ENCODE data around the gene ZSWIM4.
"Not testable (repeated sequence)": the region's sequence is repeated elsewhere in the genome, so short reads cannot be mapped to it uniquely, and the experiment has no call there.

Gene ZSWIM4

DNA sequence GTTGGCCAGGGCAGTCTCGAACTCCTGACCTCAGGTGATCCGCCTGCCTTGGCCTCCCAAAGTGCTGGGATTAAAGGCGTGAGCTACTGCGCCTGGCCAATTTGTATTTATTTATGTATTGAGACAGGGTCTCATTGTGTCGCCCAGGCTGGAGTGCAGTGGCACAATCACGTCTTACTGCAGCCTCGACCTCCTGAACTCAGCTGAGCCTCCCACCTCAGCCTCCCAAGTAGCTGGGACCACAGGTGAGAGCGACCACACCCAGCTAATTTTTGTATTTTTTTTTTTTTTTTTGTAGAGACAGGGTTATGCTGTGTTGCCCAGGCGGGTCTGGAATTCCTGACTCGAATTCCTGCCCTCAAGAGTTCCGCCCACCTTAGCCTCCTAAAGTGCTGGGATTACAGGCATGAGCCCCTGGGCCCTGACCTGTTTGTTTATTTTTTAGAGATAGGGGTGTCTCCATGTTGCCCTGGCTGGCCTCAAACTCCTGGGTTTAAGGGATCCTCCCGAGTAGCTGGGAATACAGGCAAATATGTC is 57.0 kb downstream of the ZSWIM4 start:
- DNase-seq, result not testable (repeated sequence)

DNA sequence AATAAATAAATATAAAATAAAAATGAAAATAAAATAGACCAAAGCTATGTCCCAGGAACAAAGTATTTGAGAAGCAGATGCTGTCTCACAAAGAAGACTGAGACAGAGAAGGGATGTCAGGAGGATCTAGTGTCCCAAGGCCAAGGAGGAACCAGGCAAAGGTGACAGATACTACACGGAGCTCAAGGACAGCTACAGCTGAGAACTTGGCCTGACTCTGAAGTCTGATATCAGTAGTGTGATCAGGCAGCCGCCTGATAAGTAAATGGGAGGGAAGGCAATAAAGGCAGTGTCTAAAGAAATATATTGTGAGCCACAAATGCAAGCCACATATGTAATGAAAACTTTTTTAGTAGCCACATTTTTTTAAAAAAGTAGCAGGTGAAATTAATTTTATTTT is 61.3 kb downstream of the ZSWIM4 start:
- DNase-seq, result no peak

DNA sequence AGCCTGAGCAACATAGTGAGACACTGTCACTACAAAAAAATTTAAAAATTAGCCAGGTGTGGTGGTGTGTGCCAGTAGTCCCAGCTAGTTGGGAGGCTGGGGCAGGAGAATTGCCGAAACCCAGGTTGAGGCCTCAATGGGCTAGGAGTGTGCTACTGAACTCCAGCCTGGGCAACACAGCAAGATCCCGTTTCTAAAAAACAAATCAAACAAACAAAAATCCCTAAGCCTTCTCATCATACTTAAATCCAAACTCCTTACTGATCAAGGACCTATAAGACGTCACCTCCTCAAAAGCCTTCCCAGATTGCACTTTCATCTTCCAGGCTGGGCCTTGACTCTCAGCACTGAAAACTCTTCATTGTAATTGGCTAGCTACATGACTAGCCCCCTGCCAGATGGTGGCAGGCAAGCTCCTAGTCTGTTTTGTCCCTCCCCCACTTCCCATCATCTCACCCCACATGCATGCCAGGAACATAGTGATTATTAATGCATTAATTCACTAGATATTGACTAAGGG is 64.2 kb downstream of the ZSWIM4 start:
- no peak for DNase-seq

DNA sequence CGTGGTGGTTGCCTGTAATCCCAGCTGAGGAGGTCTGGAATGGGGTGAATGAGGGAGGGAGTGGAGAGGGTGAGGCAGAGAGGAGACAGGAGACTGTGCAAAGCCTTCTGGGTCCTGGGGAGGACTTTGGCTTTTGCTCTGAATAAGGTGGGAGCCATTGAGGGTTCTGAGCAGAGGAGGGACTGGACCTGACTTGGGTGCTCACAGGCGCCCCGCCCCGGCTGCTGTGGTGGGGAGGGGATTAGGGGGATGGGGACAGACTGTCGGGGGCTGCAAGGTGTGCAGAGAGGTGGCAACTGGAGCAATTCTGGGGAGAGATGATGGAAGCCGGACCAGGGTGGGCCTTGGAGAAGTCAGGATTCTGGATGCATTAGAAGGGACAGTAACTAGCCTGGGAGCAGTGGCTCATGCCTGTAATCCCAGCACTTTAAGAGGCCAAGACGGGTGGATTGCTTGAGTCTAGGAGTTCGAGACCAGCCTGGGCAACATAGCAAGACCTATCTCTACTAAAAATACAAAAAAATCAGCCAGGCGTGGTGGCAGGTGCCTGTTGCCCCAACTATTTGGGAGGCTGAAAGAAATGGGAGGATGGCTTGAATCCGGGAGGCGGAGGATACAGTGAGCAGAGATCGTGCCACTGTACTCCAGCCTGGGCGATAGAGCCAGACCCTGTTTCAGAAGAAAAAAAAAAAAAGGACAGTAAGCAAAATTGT is 65.6 kb downstream of the ZSWIM4 start:
- DNase-seq, result no peak

DNA sequence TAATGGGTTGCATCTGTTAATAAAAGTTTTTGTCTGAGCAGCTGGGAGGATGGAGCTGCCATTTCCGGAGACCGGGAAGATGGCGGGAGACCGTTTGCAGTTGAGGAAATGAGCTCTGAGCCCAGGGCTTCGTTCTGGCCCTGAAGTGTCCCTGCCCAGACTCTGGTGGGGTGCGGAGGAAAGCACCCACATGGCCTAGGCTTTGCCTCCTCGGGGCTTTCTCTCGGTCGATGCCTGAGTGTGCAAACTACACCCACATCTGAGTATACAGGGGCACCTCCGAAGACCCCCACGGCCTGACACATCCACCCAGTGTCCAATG is 66.1 kb downstream of the ZSWIM4 start:
- no peak for DNase-seq

DNA sequence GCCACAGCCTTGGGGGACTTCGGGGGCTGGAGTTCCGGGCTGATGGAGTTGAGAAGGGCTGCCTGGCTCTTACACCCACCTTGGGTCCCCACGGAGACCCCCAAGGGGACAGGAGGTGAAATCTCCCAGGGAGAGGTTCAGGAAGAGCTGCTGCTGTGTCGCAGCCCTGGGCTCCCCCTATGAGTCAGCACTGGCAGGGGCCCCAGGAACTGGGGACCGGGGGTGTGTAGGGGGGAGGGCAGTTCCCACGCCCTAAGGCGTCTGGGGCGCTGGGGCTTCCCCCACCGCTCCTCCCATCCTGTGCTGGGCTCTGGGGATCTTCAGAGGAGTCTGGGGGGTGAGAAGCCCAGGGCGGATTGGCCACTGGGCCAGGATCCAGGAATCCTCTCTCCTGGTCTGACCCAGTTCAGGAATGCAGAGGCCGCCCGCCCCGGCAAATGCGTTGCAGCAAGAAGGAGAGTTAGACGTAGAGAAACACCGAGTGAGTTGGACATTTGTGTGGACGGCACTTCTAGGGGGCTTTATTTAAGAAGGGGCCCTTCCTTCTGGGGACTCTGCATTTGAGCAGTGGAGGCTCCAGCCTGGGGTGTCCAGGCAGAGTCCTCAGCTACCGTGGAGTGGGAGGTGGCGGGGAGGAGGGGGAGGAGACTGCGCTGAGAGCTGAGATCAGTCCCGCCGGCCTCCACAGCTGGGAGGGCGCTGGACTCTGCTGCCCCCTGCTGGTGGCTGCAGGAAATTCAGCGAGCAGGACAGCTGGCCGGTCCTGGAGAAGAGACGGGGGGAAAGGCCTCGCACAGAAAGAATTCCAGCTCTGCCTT is 66.7 kb downstream of the ZSWIM4 start:
- no peak for DNase-seq

DNA sequence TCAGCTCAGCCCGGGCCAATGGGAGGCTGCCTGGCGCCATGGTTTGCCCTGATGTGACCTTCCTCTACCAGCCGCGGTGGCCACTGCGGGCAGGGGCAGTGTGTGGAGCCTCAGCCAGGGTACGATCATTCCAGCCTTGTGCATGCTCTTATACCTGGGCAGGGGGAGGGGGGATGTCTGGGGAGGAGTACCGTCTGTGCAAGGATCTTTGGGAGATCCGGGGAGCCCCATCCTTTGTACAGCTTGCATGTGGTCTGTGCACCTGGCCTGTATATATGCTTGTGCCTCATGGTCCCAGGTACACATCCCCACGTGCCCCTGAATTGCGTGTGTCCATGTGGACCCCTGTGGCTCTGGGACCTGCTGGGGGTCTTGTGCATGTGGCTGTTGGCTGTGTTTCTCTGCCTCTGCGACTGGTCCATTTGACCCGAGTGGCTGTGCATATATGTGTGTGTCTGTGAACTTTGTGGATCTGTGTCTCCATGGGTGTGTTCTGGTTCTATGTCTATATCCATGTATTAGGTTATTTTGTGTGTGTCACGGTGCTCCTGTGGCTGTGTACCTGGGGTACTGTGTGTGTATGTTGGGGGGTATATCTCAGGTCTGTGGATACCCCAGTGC is 68.9 kb downstream of the ZSWIM4 start:
- no peak for DNase-seq

DNA sequence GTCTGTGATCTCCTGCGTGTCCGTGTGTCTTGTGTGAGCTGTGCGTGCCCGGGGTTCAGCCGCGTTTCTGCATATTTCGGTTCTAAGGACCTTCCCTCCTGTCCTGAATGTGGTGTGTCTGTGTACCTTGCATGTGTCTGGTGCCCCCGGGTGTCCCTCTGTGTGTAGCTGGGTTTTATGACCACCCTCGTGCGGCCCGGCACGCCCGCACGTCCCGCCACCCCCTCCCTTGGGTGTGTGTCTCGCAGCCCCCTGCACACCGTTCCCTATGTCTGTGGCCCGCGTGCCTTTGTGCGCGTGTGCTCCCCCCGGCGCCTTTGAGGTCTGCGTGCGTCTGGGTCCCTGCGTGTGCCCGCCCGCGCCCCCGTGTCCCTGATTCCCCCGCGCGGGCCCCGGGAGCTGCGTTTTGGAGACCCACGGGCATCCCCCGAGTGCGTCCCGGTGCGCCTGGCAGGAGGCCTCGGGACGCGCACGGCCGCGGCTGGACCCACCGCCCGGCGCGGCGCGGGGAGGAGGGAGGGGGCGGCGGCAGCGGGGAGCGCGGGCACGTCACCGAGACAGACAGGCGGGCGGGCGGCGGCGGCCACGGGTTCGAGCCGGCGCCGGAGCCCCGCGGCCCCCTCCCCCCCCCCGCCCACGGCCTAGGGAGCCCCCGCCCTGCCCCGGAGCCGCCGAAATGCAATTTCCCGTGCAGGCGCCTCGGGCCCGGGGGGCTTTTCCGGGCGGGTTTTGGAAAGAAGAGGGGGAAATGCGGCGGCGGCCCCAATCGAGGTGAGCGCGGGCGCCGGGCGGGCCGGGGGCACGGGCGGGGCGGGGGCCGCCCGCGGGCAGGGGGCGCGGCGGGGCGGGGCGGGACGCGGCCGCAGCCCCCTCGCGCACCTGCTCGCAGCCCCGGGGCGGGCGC is 69.7 kb downstream of the ZSWIM4 start:
- no peak for DNase-seq

DNA sequence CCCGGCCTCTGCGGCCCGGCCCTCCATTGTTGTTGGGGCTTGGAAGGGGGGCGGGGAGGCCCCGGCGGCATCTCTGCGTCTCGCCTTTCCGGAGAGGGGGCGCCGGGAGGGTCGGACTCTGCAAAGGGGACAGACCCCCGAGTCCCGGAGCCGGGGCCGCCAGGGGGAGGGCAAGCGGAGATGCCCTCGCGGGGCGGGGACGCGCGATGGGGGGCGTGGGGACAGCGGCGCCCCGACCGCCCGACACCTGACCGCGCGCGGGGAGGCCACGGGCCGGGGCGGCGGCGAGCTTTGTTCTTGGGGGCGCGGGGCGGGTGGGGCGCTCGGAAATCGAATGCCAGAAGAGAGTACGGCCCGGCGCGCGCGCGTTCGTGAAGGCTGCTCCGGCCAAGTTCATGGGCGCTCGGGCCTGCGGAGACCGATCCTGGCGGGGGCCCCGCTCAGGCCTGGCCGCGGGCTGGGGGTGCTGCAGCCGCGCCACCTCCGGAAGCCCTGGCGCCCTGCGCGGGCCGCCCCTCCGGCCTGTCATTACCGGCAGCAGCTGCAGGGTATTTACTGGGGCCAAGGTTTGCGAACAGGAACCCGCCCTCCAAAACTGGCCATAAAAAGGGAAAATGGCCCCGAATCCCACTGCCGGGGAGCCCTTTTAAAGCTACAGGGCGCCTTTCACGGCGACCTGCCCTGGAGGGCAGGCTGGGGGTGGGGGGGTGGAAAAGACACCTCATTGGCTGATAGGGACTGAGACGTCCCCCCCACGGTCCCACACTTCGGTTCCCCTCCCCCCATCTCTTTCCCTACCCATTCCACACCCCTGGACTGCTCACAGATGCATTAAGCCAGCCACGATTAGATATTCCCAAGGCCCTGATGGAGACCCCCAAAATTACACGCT is 70.6 kb downstream of the ZSWIM4 start:
- no peak for DNase-seq

DNA sequence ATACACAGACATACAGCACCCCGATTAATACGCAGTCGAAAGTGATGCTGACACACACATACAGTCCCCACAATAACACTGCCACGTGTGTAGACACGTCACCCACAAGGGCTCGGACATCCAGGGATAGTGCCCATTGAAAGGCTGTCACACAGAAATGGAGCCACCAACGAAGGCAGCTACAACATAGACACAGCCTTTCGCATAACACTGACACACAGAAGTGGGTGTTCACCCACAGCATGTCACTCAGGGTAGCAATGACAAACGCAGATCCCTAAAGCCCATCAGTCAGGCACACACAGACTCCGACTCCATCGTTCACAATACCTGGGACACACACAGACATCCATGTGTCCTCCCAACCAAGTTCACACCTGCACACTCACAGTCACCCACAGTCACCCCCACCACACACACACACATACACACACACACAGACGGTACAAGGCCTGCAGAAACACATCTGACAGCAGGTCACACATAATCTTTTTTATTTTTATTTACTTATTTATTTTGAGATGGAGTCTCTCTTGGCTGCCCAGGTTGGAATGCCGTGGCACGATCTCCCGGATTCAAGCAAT is 71.3 kb downstream of the ZSWIM4 start:
- no peak for DNase-seq

DNA sequence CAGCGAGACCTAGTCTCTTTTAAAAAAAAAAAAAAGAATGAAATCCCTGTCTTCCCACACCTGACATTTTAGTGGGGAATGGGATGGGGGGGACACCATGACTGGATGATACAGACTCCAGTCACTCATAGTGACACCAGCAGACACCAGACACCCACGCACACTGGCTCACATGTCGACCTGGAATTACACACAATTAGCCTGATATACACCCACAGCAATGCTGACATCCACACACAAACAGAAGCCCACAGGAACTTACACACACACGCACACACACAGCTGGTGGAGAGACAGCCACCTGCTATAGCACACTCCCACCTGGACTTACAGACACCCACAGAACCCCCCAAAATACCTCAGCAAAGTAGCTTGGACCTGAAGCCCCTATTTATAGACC is 73.4 kb downstream of the ZSWIM4 start:
- DNase-seq, result no peak

DNA sequence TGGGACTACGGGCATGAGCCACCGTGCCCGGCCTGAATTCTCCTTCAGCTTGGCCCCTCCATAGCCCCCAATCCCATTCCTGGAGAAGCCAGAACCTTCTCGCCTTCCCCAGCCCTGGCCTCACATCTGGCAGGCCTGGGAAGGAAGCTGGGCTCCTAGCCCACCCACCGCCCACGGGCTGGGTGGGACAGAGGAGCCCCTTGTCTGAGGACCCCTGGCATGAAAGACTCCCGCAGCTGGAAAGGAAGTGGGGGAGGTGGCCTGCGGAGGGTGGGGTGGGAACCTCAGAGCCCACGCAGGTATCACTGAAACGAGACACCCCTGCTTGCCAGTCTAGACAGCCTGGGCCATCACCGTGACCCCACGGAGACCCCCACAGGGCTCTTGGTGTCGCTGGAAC is 74.0 kb downstream of the ZSWIM4 start:
- no peak for DNase-seq

DNA sequence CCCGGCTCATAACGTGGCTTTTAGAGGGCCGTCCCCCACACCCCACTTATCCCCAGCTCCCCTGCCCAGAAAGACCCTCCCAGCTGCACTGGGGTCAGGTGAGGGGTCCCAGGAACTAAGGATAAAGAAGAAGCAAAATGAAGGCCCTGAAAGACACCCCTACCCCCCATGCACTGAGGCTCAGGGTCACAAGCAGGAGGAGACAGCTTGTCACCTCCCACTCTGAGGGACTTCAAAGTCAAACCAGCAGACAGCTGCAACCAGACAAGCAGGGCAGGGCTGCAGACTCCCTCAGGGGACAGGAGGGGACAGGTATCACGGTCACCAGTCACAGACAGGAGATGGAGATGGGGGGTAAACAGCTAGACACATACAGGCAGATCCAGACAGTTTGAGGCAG is 75.6 kb downstream of the ZSWIM4 start:
- no peak for DNase-seq

DNA sequence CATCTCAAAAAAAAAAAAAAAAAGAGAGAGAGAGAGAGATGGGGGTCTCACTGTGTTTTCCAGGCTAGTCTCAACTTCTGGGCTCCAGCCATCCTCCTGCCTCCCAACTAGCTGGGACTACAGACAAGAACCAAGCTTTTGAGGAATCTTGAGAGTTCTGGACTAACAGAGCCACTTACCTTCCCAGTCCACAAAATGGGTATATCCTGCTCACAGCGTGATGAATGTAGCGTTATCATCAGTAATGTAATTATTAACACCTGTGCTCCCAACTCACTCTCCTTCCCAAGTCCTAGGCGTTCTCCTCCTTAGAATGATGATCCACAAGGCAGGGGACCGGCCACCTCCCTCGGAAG is 77.1 kb downstream of the ZSWIM4 start:
- no peak for DNase-seq

DNA sequence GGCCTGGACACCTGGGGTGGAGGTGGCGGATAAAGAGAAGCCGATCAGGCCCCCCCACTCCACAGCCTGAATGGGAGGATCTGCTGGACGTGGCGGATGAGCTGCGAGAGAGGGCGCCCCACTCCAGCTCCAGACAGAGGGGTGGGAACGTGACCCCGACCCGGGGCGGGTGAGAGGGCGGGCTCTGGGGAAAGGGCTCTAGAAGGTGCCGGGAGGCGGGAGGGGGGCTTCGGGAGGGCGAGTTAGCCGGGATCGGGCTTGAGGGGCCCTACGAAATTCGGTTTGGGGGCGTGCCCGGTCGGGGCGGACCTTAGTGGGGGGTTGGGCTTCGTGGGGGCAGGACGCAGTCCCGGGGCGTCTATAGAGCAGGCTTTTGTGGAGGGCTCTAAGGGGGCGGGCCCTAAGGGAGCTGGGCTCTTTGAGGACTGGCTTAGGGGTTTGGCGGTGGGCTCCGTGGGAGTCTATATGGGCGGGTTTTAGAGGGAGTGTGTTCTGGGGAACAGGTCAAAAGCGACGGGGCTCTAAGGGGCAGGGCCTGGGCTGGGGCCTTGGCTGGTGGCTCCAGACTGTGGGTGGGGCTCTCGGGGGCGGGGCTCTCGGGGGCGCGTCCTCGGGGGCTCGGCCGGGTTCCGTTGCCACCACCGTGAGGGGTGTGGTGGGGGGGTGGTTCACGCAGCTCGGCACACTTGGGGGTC is 77.6 kb downstream of the ZSWIM4 start:
- DNase-seq, result no peak

DNA sequence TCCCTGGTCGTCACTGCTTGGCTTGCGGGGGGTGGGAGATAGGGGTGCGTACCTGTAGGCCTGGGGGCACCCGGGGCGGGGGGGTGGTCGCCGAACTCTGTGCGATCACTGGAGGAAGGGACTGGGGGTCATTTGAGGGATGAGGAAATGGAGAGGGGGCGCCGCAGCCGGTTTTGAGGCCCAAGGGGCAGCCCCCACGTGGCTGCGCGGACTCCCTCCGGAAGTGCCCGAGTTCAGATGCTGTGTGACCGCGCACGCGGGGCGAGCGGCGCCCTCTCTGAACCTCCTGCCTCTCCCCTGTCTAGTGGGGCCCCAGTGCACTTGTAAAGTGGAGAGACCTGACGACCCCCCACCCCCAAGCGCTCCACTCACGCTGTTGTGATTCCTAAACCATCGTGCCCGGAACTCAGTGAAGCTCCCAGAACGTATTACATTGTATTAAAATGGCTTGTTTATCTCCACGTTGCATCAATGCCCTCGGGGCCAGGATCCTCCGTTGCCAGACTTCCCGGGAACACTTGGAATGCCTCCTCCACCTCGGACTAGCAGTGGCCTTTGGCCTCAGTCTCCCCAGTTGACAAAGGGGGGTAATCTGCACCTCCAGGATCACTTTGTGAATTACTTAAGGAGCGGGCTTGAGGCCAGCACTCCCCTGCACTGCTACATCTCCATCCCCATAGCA is 78.7 kb downstream of the ZSWIM4 start:
- DNase-seq, result no peak

DNA sequence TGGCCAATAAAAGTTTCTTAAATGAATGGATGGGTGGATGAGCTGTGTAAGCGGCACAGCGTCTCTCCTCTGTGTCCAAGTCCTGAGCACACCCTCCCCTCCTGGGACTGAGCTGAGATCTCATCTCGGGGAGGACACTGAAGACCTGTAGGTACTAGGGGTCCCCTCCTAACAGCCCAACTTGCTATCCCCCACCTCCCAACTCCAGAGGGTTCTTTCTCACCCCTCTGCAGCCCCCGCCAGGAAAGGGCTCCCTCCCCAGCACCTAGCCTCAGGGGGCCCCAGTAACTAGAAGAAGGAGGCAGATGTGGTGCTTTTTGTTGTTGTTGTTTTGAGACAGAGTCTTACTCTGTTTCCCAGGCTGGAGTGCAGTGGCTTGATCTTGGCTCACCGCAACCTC is 80.6 kb downstream of the ZSWIM4 start:
- no peak for DNase-seq

DNA sequence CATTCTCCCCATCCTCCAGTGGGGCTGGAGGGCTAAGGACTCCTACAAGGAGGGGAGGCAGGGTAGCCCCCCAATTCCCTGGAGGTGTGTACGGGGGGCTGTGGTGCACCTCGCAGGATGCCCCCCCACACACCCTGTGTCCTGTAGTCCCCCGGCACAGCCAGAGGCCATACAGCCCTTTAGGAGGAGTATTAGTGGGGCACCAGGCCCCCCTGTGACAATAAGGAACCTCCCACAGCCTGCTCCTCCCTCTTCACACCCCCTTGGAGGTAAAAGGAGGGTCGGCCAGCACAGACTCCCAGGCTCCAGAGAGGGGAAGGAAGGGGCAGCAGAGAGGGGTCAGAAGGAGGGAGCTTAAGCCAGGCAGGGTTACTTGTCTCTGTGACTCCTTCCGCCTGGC is 81.6 kb downstream of the ZSWIM4 start, which contains the start of gene NANOS3:
Gene NANOS3, plus strand, starts transcription at position 301 of the 400 bp plus-strand sequence. CDS start 115 bp downstream, outside the sequence.
- no peak for DNase-seq

DNA sequence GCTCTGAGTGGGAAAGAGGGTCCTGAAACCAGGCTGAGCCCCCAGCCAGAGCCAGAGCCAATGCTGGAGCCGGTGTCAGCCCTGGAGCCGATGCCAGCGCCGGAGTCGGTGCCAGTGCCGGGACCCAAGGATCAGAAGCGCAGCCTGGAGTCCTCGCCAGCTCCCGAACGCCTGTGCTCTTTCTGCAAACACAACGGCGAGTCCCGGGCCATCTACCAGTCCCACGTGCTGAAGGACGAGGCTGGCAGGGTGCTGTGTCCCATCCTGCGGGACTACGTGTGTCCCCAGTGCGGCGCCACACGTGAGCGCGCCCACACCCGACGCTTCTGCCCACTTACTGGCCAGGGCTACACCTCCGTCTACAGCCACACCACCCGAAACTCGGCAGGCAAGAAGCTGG is 82.1 kb downstream of the ZSWIM4 start:
- DNase-seq, result no peak
